ENCODE data around the gene IDUA. TPM values are rescaled to one million over a fixed set of nuclear protein-coding genes. Genes with fewer than 3 reads are reported as not detected.
"Not testable (repeated sequence)": the region's sequence is repeated elsewhere in the genome, so short reads cannot be mapped to it uniquely, and the experiment has no call there.

Gene IDUA
- total RNA-seq, 6 experiments from 2014 or later = 20.9 to 40.3 (median 23.3) TPM

- Mint-ChIP-seq H3K4me3 (peak overlapping the region; percentile 73), H3K27me3 (ENCODE audit: insufficient read depth) (no peaks in the 10 kb centered on the region), H3K9me3 (no peaks in the 10 kb centered on the region), H3K36me3 (ENCODE audit: low read depth) (no peaks in the 10 kb centered on the region; the same call in 1 of the 2 replicates), H3K27ac (no peak overlapping the region), H3K4me1 (ENCODE audit: low read depth) (peaks cover 7% of the 10 kb centered on the region)
- DNase-seq = peak; percentile 9
- TF ChIP-seq CTCF (IDR thresholded peaks at IDR 0.05) = no peak
Observed at GRCh38 chr4:972651-973424, 14.0 kb upstream of the IDUA start.

- Mint-ChIP-seq H3K36me3 (ENCODE audit: low read depth) (no peaks in the 10 kb centered on the region; the same call in 1 of the 2 replicates), H3K4me1 (ENCODE audit: low read depth) (peaks cover 7% of the 10 kb centered on the region), H3K4me3 (peak within 1 kb of the TSS; percentile 73), H3K27ac (no peak within 1 kb of the TSS), H3K9me3 (no peaks in the 10 kb centered on the region), H3K27me3 (ENCODE audit: insufficient read depth) (no peaks in the 10 kb centered on the region)
- DNase-seq = peak; percentile 64
- no peak for TF ChIP-seq CTCF (IDR thresholded peaks at IDR 0.05)
Observed at GRCh38 chr4:973431-974397, 13.1 kb upstream of the IDUA start, which contains the start of gene DGKQ. Gene DGKQ, minus strand, starts transcription at chr4:973569. Its CDS starts 87 bp downstream, at chr4:973482.

GRCh38 chr4:974668-975067, 12.2 kb upstream of the IDUA start:
- H3K36me3 Mint-ChIP-seq (ENCODE audit: low read depth) = no peaks in the 10 kb centered on the region; the same call in 1 of the 2 replicates
- no peak overlapping the region for H3K4me3 Mint-ChIP-seq
- peaks cover 15% of the 10 kb centered on the region for H3K4me1 Mint-ChIP-seq (ENCODE audit: low read depth)
- H3K27ac Mint-ChIP-seq = no peak overlapping the region
- DNase-seq = no peak
- no peaks in the 10 kb centered on the region for H3K9me3 Mint-ChIP-seq
- no peaks in the 10 kb centered on the region for H3K27me3 Mint-ChIP-seq (ENCODE audit: insufficient read depth)
- TF ChIP-seq CTCF (IDR thresholded peaks at IDR 0.05) = no peak

GRCh38 chr4:976016-976415, 10.8 kb upstream of the IDUA start:
- H3K36me3 Mint-ChIP-seq (ENCODE audit: low read depth); H3K27me3 Mint-ChIP-seq (ENCODE audit: insufficient read depth); DNase-seq; H3K9me3 Mint-ChIP-seq; H3K4me3 Mint-ChIP-seq; H3K27ac Mint-ChIP-seq: not testable (repeated sequence)
- peaks cover 10% of the 10 kb centered on the region for H3K4me1 Mint-ChIP-seq (ENCODE audit: low read depth)

GRCh38 chr4:978957-979701, 7.7 kb upstream of the IDUA start:
- Mint-ChIP-seq H3K9me3 (no peaks in the 10 kb centered on the region), H3K27ac (peak overlapping the region; percentile 83; the same call in 1 of the 2 replicates), H3K36me3 (ENCODE audit: low read depth) (no peaks in the 10 kb centered on the region), H3K4me1 (ENCODE audit: low read depth) (peaks cover 10% of the 10 kb centered on the region), H3K27me3 (ENCODE audit: insufficient read depth) (no peaks in the 10 kb centered on the region; the same call in 1 of the 2 replicates), H3K4me3 (peak overlapping the region; percentile 57)
- DNase-seq = peak; percentile 25
- no peak for TF ChIP-seq CTCF (IDR thresholded peaks at IDR 0.05)

All from HFFc6 (cell line).